GM19351 (cell line): ENCODE measurements around the gene AMDHD2.

Experiments
- ATAC-seq: cut with Tn5 transposase; IDR thresholded peaks from one replicate; pipeline ENCODE4 v1.9.1; 2021; ENCODE audit warnings: mild to moderate bottlenecking, moderate library complexity; ENCODE audit not compliant: unreplicated experiment

AMDHD2 gene

GRCh38 chr16:2482708-2483534, 37.2 kb upstream of the AMDHD2 start:
- ATAC-seq: no peak

DNA sequence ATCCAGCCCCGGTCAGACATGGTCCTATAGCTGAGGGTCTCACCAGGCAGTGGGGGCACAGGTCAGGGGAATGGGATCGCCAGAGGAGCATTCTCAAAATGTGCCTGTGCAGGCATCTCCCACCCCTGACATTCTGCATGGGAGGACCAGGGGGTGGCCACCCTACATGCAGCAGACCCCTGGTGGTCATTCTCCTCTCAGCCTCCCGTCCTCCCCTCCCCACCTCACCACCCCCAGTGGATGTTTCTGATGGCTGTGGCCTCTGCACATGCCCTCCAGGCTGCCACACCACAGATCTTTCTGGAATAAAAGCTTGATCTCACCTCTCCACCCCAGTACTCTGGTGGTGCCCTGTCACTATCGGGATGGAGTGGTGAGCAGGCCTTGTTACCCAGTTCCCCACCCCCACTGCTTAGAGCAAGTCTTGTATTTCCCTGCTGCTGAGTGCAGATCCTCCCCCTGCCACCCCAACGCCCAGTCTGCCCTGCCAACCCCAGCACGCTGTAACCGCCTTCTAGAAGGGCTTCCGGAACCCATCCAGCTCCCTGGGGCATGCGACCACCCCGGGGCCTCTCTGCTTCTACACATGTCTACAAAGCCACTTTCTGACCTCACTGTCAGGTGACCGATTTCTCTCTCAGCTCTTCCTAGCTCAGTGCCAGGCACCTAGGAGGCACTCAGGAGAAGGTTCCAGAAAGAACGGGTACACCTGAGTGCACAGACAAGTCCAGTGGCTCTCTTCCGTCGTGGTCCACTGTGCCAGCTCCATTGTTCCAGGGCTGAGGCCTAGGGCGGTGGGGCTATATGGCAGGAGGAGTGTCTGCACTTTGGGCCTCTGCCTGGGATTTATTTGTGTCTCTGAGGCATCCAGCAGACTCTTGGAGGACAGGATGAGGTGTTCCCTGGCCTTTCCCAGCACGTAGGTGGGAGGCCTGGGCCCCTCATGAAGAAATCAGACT, 36.0 kb upstream of the AMDHD2 start:
- ATAC-seq: no peak

DNA sequence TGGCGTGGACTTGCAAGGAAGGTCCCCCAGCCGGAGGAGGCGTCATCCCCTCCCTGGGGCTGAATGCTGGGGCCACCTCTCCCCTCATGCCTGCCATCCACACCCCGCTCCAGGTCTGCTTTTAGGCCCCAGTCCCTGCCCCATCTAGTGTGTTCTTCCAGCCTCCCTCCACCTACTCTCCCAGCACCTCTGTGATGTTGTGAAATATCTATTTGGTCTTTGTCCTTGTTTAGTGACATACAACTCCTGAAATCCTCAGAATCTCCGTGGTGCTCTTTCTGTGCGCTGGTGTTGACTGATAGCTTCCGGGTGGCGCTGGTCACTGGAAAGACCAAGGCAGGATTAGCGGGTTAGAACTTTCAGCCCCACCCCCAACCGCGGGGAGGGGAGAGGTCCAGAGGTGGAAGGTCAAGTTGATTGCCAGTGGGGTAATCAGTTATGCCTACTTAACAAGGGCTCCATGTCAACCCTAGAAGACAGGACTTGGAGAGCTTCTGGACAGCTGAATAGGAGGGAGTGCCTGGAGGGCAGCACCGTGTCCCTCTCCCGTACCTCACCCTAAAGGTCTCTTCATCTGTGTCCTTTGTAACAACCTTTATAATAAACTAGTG, 35.2 kb upstream of the AMDHD2 start:
- ATAC-seq: no peak

- ATAC-seq: no peak
Observed at GRCh38 chr16:2485811-2486507, 34.2 kb upstream of the AMDHD2 start.

GRCh38 chr16:2486645-2487516, 33.3 kb upstream of the AMDHD2 start:
- ATAC-seq: no peak

GRCh38 chr16:2487517-2487842, 32.7 kb upstream of the AMDHD2 start:
- no peak for ATAC-seq

- no peak for ATAC-seq
Observed at GRCh38 chr16:2487903-2488531, 32.2 kb upstream of the AMDHD2 start.

DNA sequence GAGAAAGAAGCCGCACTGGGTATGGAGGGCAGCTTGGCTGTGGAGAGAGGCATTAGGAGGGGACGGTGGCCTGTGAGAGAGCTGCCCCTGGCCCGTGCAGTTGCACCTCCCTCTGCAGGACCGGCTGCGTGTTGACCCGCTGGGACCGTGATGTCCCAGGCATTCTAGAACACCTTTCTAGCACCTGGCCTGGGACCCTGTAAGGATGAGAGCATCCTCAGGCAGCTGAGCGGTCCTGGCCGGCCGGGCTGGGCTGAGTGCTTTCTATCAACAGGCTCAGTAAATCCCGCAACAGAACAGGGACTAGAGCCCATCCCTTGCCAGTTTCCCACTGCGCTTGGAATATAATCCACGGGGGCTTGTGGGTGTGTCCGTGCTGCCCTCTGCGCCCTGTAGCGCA, 30.6 kb upstream of the AMDHD2 start:
- ATAC-seq: no peak

- ATAC-seq: no peak
Observed at GRCh38 chr16:2490190-2491105, 29.7 kb upstream of the AMDHD2 start.

GRCh38 chr16:2492292-2492691, 27.9 kb upstream of the AMDHD2 start:
- no peak for ATAC-seq

DNA sequence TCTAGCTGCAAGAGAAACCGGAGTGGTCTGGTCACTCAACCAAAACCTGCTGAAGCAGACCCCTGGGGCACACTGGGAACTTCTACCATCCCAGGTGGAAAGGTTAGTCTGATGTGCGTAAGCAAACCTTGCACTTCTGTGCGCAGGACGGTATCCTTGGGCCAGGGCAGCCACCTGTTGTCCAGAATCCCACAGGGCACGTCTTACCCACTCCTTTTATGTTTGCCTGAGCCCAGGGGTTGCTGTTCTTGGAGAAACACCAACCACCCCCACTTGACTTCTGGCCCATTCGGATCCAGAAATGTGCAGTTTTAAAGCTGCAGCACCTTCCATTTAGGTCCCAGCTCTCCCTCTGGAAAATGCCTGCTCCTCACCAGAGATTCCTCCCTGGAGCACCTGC, 26.6 kb upstream of the AMDHD2 start:
- no peak for ATAC-seq

DNA sequence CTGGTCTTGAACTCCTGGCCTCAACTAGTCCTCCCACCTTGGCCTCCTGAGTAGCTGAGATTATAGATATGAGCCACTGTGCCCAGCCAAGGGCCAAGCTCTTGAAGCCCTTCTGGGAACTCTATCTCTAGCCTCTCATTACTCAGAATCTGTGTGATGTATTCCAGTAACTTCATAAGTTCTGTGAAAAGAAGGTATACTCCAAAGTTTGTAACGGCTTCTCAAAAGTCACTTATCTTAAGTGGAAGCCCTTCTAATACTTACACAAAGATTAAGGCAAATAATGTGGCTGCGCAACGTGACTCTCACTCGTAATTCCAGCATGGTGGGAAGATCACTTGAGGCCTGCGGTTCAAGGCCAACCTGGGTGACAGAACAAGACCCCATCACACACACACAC, 25.6 kb upstream of the AMDHD2 start:
- no peak for ATAC-seq

DNA sequence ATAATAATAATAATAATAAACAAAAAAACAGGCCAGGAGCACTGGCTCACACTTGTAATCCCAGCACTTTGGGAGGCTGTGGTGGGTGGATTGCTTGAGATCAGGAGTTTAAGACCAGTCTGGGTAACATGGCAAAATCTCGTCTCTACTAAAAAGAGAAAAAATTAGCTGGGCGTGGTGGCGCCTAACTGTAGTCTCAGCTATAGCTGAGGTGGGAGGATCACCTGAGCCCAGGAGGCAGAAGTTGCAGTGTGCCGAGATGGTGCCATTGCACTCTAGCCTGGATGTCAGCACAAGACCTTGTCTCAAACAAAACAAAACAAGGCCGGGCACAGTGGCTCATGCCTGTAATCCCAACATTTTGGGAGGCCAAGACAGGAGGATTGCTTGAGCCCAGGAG, 25.1 kb upstream of the AMDHD2 start:
- no peak for ATAC-seq

GRCh38 chr16:2496223-2497115, 23.7 kb upstream of the AMDHD2 start:
- no peak for ATAC-seq

DNA sequence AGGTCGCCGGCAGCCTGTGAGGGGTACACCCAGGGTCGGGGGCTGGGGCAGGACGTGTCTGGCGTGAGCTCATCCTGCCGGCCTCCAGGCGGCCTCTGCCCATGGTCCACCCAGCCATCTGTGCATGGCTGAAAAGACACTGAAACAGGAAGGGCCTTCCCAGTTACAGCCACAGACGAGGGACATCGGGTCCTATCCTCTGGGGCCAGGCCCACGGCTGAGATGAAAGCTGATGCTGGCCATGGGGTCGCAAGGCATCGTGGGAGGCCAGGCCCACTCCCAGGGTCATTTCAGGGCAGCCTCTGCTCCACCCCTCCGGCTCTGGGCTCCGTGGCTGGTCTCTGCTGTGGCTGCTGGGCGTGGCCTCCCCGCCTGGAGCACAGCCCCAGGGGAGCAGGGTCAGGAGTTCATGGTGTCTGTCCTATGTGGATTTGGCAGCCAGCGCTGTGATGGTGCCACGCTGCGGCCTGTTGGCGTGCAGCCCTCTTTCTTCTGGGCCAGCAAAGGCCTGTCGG, 23.0 kb upstream of the AMDHD2 start:
- ATAC-seq: no peak

DNA sequence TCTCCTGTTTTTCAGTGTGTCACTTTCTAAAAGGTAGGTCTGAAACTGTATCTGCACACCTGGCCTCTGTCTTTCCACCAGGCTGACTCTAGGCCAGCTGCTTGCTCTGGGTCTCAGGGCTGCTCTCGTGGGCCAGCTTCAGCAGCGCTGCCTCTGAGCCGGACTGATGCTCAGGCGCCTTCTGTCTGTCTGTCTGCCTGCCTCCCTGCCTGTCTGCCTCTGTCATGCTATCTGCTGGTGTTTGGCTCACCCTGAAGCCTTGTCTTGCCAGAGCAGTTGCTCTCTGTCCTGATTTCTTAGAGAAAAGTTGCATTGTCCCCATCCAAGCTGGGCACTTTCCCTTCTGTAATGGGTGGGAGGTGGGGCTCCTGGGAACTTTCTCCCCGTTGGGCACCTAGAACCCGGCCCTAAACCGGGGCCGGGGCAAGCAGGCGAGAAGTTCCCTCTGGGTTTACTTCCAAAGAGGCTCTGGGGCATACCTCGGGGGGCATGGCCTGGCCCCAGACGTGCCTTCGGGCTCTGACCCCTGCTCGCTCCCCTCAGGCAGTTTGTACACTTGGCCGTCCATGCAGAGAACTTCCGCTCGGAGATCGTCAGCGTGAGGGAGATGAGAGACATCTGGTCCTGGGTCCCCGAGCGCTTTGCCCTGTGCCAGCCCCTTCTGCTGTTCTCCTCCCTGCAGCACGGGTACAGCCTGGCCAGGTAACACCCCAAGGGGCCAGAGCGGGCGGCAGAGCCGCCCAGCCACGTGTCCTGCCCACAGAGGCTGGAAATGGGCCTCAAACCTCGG, 22.3 kb upstream of the AMDHD2 start:
- no peak for ATAC-seq
